Upper lobe of left lung (tissue), 6 donors: ENCODE measurements around the gene RBPJ. TPM values are rescaled to one million over a fixed set of nuclear protein-coding genes. Genes with fewer than 3 reads are reported as not detected.

Source experiments
- ATAC-seq, 2 donors: fragments of 200-7000 bp; cut with Tn5 transposase; one replicate each; pipeline ENCODE4 v1.9.1; 2022; ENCODE audit warnings: mild to moderate bottlenecking in 2 of 2, moderate library complexity in 2 of 2; ENCODE audit not compliant: low FRiP score in 2 of 2
- DNase-seq, 2 donors: peaks; one replicate each; pipeline ENCODE4 v3.0.0-alpha.2; 2019 to 2020
- H3K27ac ChIP-seq, 4 donors: fragments of 200-600 bp; sonication (generic); one replicate each; pipeline ENCODE4 v1.5.1; 2016 to 2019
- H3K27me3 ChIP-seq, 4 donors: fragments of 200-600 bp; sonication (generic); one replicate each; pipeline ENCODE4 v1.5.1; 2017 to 2019
- H3K36me3 ChIP-seq, 4 donors: fragments of 200-600 bp; sonication (generic); one replicate each; pipeline ENCODE4 v1.5.1; 2016 to 2019
- H3K4me1 ChIP-seq, 4 donors: fragments of 200-600 bp; sonication (generic); one replicate each; pipeline ENCODE4 v1.5.1; 2018 to 2019
- H3K4me3 ChIP-seq, 4 donors: fragments of 200-600 bp; sonication (generic); one replicate each; pipeline ENCODE4 v1.5.1; 2017 to 2019; ENCODE audit warnings: mild to moderate bottlenecking in 2 of 4, moderate library complexity in 1 of 4
- H3K9me3 ChIP-seq, 4 donors: fragments of 200-600 bp; sonication (generic); one replicate each; pipeline ENCODE4 v1.5.1; 2018 to 2019
- EP300 ChIP-seq, 4 donors: sonication (generic); formaldehyde crosslinking; IDR thresholded peaks; one replicate each; pipeline ENCODE4 v1.5.1; 2017; ENCODE audit warnings: antibody characterized with exemption in 4 of 4, control low read depth in 2 of 4
- POLR2A ChIP-seq, 4 donors: fragments of 450-650 bp; IDR thresholded peaks; one replicate each; pipeline ENCODE4 v1.5.1; 2016 to 2017; ENCODE audit warnings: antibody characterized with exemption in 4 of 4, mild to moderate bottlenecking in 2 of 4
- POLR2AphosphoS5 ChIP-seq, 2 donors: sonication (generic); formaldehyde crosslinking; IDR thresholded peaks; one replicate each; pipeline ENCODE4 v1.5.1; 2017; ENCODE audit warnings: antibody characterized with exemption in 2 of 2
- WGBS, 2 donors: methylation state at CpG; one replicate each; pipeline ENCODE4 v1.1.5; 2017 to 2018; 5-methylcytosine and 5-hydroxymethylcytosine counted together
- total RNA-seq, 6 donors: library from RNA; depleted of rRNA in 4 of 6; stranded (reverse); fragments of >200 nt in 4 of 6; gene quantifications; one replicate each; pipeline versions ENCODE4 v1.1.0 to v1.2.1, GENCODE V29; 2016 to 2021
- TF ChIP-seq, protein P1 (sequence below), 6 experiments: fragments of 450-650 bp in 4 of 6; fragments of 200-600 bp in 2 of 6; sonication (generic) in 2 of 6; IDR thresholded peaks; one replicate each; pipeline ENCODE4 v1.5.1; 2016 to 2019; ENCODE audit warnings: antibody characterized with exemption in 6 of 6
- donor health status: DM: no; HTN: no; CAD: no; lungs with moderate emphysema.
- donor health status: DM: no; HTN: yes; CAD: no; lungs with severe emphysema.

Gene RBPJ
- total RNA-seq, 6 donors from 2014 or later, result 59.4 to 93.2 (median 79.4) TPM

GRCh38 chr4:26342328-26343037, 21.7 kb downstream of the RBPJ start:
- WGBS, 2 donors, result 37 to 51% methylated on average over 3 of the region's 3 CpGs
- DNase-seq (no peak), ATAC-seq (peak in 1 of 2 donors; percentile 86)
- Histone ChIP-seq H3K27me3 (no peaks in the 10 kb centered on the region), H3K4me1 (peaks cover 8 to 46% (median 24%) of the 10 kb centered on the region in 4 donors), H3K27ac (no peak overlapping the region), H3K36me3 (no peaks in the 10 kb centered on the region), H3K9me3 (no peaks in the 10 kb centered on the region), H3K4me3 (no peak overlapping the region)
- TF ChIP-seq POLR2A (IDR thresholded peaks at IDR 0.05), result no peak

GRCh38 chr4:26343038-26343398, 22.2 kb downstream of the RBPJ start:
- Histone ChIP-seq H3K36me3 (no peaks in the 10 kb centered on the region), H3K27ac (no peak overlapping the region), H3K9me3 (no peaks in the 10 kb centered on the region), H3K27me3 (no peaks in the 10 kb centered on the region), H3K4me3 (no peak overlapping the region), H3K4me1 (peaks cover 8 to 46% (median 24%) of the 10 kb centered on the region in 4 donors)
- peak in 1 of 2 donors; percentile 36 for ATAC-seq
- 71 to 76% methylated on average over 3 of the region's 3 CpGs for WGBS, 2 donors
- no peak for DNase-seq
- TF ChIP-seq POLR2AphosphoS5 (IDR thresholded peaks at IDR 0.05) (no peak), POLR2A (IDR thresholded peaks at IDR 0.05) (no peak), EP300 (IDR thresholded peaks at IDR 0.05) (no peak)
- TF ChIP-seq, protein P1, sequence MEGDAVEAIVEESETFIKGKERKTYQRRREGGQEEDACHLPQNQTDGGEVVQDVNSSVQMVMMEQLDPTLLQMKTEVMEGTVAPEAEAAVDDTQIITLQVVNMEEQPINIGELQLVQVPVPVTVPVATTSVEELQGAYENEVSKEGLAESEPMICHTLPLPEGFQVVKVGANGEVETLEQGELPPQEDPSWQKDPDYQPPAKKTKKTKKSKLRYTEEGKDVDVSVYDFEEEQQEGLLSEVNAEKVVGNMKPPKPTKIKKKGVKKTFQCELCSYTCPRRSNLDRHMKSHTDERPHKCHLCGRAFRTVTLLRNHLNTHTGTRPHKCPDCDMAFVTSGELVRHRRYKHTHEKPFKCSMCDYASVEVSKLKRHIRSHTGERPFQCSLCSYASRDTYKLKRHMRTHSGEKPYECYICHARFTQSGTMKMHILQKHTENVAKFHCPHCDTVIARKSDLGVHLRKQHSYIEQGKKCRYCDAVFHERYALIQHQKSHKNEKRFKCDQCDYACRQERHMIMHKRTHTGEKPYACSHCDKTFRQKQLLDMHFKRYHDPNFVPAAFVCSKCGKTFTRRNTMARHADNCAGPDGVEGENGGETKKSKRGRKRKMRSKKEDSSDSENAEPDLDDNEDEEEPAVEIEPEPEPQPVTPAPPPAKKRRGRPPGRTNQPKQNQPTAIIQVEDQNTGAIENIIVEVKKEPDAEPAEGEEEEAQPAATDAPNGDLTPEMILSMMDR (IDR thresholded peaks at IDR 0.05), result no peak

DNA sequence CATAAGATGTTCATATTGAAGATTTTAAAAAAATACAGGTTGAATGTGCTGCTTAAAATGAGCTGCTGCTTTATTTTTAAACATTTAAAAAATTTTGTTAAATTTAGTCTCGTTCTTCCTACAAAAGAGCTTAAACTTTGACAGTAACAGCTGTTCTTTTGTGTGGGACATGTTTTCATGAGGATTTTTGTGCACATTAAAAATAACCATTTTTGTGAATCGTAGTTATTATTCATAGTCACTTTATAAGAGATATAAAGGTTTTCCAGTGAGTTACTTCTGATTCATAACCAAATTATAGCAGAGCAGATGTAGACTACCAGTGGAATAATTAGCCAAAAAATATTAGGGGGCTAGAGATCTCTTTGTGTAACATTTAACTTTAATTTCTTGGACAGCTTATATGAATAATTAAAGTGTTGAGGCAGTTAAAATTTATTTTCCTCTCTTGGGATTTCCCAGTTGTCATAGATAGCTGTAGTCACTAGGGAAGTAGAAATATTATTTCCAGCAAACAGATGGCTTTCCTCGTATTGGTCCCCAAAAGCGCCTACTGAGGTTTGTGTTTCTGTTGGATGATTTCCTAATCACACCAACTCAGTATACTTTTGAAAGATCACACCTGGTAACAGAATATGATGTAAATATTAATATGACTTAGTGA, 24.2 kb downstream of the RBPJ start:
- H3K27ac ChIP-seq, result peak overlapping the region in 1 of 4 donors; percentile 31
- no peak overlapping the region for H3K4me3 ChIP-seq
- WGBS, 2 donors, result 68 to 70% methylated on average over 4 of the region's 4 CpGs
- DNase-seq (no peak), ATAC-seq (no peak)
- H3K9me3 ChIP-seq, result no peaks in the 10 kb centered on the region
- TF ChIP-seq POLR2A (IDR thresholded peaks at IDR 0.05) (no peak), EP300 (IDR thresholded peaks at IDR 0.05) (no peak), POLR2AphosphoS5 (IDR thresholded peaks at IDR 0.05) (no peak)
- TF ChIP-seq, protein P1 (IDR thresholded peaks at IDR 0.05), result no peak
- H3K27me3 ChIP-seq, result no peaks in the 10 kb centered on the region
- peaks cover 8 to 43% (median 24%) of the 10 kb centered on the region in 4 donors for H3K4me1 ChIP-seq
- H3K36me3 ChIP-seq, result no peaks in the 10 kb centered on the region

GRCh38 chr4:26345565-26345938, 24.7 kb downstream of the RBPJ start:
- Histone ChIP-seq H3K27me3 (no peaks in the 10 kb centered on the region), H3K9me3 (no peaks in the 10 kb centered on the region), H3K4me1 (peaks cover 8 to 43% (median 24%) of the 10 kb centered on the region in 4 donors), H3K36me3 (no peaks in the 10 kb centered on the region), H3K4me3 (peak overlapping the region in 1 of 4 donors; percentile 14), H3K27ac (peak overlapping the region in 2 of 4 donors; percentile 9 to 31)
- ATAC-seq (no peak), DNase-seq (no peak)
- 65 to 73% methylated on average over 3 of the region's 3 CpGs for WGBS, 2 donors
- TF ChIP-seq POLR2A (IDR thresholded peaks at IDR 0.05) (no peak), POLR2AphosphoS5 (IDR thresholded peaks at IDR 0.05) (no peak), EP300 (IDR thresholded peaks at IDR 0.05) (no peak)
- TF ChIP-seq, protein P1 (IDR thresholded peaks at IDR 0.05), result no peak

DNA sequence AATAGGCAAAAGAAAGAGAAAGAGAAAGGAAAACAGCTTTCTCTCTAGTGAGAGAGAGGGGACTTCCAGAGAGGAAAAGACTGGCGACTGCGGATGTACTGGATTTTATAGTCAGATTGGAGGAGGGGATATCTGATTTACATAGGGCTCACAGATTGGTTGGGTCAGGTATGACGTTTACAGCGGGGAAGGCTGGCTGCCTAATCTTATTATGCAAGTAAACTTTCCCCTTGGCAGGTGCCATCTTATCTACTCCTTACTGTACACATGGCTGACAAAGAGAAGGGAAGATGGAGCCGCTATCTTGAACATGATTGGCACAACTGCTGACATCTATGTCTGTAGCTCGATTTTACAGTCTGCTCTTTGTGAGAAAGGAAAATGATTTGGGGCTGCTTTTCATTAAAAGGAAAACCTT, 25.4 kb downstream of the RBPJ start:
- no peaks in the 10 kb centered on the region for H3K36me3 ChIP-seq
- peaks cover 9 to 40% (median 24%) of the 10 kb centered on the region in 4 donors for H3K4me1 ChIP-seq
- peak overlapping the region in 2 of 4 donors; percentile 9 to 31 for H3K27ac ChIP-seq
- no peak for DNase-seq
- H3K27me3 ChIP-seq, result no peaks in the 10 kb centered on the region
- WGBS, 2 donors, result 57 to 76% methylated on average over 6 of the region's 6 CpGs
- no peaks in the 10 kb centered on the region for H3K9me3 ChIP-seq
- peak overlapping the region in 1 of 4 donors; percentile 14 for H3K4me3 ChIP-seq
- TF ChIP-seq EP300 (IDR thresholded peaks at IDR 0.05), result no peak
- TF ChIP-seq POLR2AphosphoS5 (IDR thresholded peaks at IDR 0.05), result no peak
- no peak for TF ChIP-seq POLR2A (IDR thresholded peaks at IDR 0.05)
- TF ChIP-seq, protein P1 (IDR thresholded peaks at IDR 0.05), result no peak
- ATAC-seq, result no peak
